Coronary artery (tissue), 2 donors: ENCODE data around the gene HMBS.
"Not testable (repeated sequence)": the region's sequence is repeated elsewhere in the genome, so short reads cannot be mapped to it uniquely, and the experiment has no call there.

Experiments used
- DNase-seq: peaks from one replicate; pipeline ENCODE4 v3.0.0-alpha.2; 2017; ENCODE audit warnings: low spot score
- H3K27ac ChIP-seq, 2 donors: fragments of 200-600 bp; sonication (generic); one replicate each; pipeline ENCODE4 v1.5.1; 2016 to 2019
- H3K4me3 ChIP-seq: fragments of 200-600 bp; sonication (generic); 2 replicates; pipeline ENCODE4 v1.5.1; 2016; ENCODE audit warnings: mild to moderate bottlenecking, moderate library complexity
- TF ChIP-seq, protein P1 (sequence below): fragments of 200-600 bp; sonication (generic); IDR thresholded peaks from one replicate; pipeline ENCODE4 v1.5.1; 2019; ENCODE audit warnings: antibody characterized with exemption

Gene HMBS

DNA sequence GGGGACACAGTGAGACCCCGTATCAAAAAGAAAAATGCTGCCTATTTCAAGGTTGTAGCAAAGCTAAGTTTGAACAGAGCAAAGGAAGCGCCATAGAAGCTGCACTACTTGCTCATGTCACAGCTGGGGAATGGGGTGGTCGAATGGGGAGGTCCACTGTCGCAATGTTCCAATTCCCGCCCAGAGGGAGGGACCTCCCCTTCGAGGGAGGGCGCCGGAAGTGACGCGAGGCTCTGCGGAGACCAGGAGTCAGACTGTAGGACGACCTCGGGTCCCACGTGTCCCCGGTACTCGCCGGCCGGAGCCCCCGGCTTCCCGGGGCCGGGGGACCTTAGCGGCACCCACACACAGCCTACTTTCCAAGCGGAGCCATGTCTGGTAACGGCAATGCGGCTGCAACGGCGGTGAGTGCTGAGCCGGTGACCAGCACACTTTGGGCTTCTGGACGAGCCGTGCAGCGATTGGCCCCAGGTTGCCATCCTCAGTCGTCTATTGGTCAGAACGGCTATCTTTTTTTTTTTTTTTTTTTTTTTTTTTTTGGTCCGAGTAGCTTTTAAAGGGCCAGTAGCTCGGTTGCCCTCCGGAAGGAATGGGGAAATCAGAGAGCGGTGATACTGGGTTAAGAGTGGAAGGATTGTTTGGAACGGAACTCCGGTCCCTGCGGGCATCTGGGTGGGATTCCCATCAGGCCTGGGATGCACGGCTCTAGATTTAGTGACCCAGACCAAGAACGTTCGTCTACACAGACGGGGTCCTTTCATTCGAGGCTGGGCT is at the start of gene HMBS:
HMBS (plus strand) TSS at position 219 of the 774 bp plus-strand sequence; CDS start at position 372, 153 bp downstream.
- Histone ChIP-seq H3K4me3 (peak within 1 kb of the TSS; percentile 69), H3K27ac (peak within 1 kb of the TSS; percentile 82 to 86)
- TF ChIP-seq, protein P1, sequence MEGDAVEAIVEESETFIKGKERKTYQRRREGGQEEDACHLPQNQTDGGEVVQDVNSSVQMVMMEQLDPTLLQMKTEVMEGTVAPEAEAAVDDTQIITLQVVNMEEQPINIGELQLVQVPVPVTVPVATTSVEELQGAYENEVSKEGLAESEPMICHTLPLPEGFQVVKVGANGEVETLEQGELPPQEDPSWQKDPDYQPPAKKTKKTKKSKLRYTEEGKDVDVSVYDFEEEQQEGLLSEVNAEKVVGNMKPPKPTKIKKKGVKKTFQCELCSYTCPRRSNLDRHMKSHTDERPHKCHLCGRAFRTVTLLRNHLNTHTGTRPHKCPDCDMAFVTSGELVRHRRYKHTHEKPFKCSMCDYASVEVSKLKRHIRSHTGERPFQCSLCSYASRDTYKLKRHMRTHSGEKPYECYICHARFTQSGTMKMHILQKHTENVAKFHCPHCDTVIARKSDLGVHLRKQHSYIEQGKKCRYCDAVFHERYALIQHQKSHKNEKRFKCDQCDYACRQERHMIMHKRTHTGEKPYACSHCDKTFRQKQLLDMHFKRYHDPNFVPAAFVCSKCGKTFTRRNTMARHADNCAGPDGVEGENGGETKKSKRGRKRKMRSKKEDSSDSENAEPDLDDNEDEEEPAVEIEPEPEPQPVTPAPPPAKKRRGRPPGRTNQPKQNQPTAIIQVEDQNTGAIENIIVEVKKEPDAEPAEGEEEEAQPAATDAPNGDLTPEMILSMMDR, result no peak
- peak; percentile 99 for DNase-seq

DNA sequence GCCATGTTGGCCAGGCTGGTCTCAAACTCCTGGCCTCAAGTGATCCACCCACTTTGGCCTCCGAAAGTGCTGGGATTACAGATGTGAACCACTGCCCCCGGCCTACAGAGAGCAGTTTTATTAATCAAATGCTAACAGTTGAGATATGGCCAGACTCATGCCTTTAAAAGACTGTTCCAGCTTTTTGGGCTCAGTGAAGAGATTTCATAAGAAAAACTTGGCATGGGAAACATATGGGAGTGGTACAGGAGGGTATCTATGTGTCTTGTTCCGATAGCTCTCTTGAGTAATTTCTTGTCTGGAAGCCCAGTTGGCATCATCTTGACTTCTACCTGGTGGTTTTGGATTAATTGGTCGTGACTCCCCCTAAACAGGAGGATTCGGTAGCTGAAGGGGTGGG is 45.8 kb upstream of the HMBS start:
- no peak overlapping the region for H3K4me3 ChIP-seq

DNA sequence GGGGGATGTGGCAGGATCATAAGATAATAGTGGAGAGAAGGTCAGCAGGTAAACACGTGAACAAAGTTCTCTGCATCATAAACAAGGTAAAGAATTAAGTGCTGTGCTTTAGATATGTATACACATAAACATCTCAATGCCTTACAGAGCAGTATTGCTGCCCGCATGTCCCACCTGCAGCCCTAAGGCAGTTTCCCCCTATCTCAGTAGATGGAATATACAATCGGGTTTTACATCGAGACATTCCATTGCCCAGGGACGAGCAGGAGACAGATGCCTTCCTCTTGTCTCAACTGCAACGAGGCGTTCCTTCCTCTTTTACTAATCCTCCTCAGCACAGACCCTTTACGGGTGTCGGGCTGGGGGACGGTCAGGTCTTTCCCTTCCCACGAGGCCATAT is 45.2 kb upstream of the HMBS start:
- not testable (repeated sequence) for H3K27ac ChIP-seq, DNase-seq, H3K4me3 ChIP-seq

More for the DNA sequence above, 45.8 kb upstream of the HMBS start:
- no peak overlapping the region for H3K27ac ChIP-seq
- no peak for DNase-seq
- TF ChIP-seq, protein P1, result no peak

DNA sequence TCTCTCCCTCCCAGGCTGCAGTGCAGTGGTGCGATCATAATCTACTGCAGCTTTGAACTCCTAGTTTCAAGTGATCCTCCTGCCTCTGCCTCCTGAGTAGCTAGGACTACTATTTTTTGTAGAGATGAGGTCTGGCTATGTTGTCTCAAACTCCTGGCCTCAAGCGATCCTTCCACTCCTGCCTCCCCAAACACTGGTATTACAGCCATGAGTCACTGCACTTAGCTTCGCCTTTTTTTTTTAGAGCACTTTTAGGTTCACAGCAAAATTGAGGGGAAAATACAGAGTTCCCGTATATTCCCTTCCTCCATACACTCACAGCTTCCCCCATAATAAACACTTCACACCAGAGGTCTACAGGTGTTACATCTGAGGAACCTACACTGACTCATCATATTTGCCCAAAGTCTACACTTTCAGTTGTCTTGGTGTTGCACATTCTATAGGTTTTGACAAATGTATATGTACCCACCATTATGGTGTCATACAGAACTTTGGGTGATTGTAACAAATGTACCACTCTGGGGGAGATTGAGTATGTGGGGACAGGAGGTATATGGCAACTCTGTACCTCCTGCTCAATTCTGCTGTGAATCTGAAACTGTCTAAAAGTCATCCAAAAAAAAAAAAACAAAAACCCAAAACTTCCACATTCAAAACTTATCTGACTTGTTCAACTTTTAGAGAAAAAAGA is 42.7 kb upstream of the HMBS start:
- TF ChIP-seq, protein P1, result no peak

DNA sequence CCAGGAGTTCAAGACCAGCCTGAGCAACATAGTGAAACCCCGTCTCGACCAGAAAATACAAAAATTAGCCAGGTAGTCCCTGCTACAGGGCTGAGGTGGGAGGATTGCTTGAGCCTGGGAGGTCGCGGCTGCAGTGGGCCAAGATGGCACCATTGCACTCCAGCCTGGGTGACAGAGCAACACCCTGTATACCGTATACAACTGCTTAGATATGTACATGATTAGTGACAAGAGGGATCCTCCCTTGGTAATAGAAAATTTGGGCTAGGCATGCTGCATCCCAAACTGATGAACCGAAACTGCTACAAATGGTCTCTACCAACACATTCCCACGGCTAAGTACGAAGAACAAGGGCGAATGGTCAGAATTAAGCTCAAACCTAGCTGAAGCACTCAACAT is 41.8 kb upstream of the HMBS start:
- TF ChIP-seq, protein P1, result no peak
- Histone ChIP-seq H3K27ac (no peak overlapping the region), H3K4me3 (no peak overlapping the region)
- no peak for DNase-seq

More for the DNA sequence above, 42.7 kb upstream of the HMBS start:
- no peak overlapping the region for H3K27ac ChIP-seq
- H3K4me3 ChIP-seq, result no peak overlapping the region
- DNase-seq, result no peak

DNA sequence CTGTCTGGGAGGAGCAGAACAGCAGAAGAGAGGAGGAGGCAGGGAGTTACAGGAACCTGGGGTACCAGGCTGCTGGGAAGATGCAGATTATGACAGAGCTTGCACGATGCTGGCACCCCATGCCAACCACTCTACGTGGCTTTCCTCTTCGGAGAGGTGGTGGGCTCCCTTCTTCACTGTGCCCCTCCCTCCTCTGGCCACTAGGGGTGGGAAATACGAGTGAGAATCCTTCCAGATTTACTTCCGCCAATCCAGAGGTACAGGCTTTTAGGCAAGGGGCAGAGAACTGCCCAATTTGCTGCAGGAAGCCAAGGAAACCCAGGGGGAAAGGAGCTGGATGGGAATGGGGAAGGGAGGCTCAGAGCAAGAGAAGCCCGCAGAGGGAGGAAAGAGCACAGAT is 40.0 kb upstream of the HMBS start:
- H3K4me3 ChIP-seq, result no peak overlapping the region
- H3K27ac ChIP-seq, result no peak overlapping the region
- DNase-seq, result no peak
- TF ChIP-seq, protein P1, result no peak

DNA sequence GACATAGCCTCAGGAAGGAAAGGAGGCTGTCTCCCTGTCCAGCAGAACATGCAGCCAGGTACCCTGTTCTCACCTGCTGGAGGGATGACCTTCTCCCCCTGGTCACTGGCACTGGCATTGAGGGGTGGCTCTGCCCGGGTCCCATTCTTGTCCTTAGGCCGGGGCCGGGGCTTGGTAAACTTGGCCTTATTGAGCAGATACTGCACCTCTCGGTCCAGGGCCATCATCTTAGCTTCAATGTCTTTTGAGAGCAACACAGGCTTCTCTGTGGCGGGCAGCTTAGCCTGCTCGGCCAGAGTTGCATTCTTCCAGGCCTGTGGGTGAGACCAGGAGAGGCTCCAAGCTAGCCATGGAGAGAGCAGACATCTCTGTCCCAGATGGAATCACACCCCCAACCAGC is 38.2 kb upstream of the HMBS start:
- H3K4me3 ChIP-seq, result no peak overlapping the region

More for the DNA sequence above, 38.2 kb upstream of the HMBS start:
- TF ChIP-seq, protein P1, result no peak
- H3K27ac ChIP-seq, result no peak overlapping the region
- DNase-seq, result no peak
